ENCODE measurements around the gene PSMD1. TPM values are rescaled to one million over a fixed set of nuclear protein-coding genes. Genes with fewer than 3 reads are reported as not detected.

PSMD1 gene
- total RNA-seq = 10 to 100 TPM; 61.6 to 91.1 TPM
- 10 to 100 TPM; 30.1 to 50.4 TPM for polyA plus RNA-seq
- long read RNA-seq, donor 1, partial matches to known transcripts = 23 of 30 reads
- long read RNA-seq, donor 1, other reads (novel, unspliced or antisense) = 0 of 30 reads
- long read RNA-seq, donor 2, partial matches to known transcripts = 0 of 4 reads
- long read RNA-seq, donor 2, other reads (novel, unspliced or antisense) = 0 of 4 reads
- long read RNA-seq, donor 3, partial matches to known transcripts = 5 of 9 reads
- long read RNA-seq, donor 3, other reads (novel, unspliced or antisense) = 0 of 9 reads
- long read RNA-seq, donor 4, partial matches to known transcripts = 10 of 15 reads
- long read RNA-seq, donor 4, other reads (novel, unspliced or antisense) = 0 of 15 reads
- long read RNA-seq, donor 5, transcript PSMD1-212 (2 exons, 546 nt) = major isoform, 6 of 52 reads
- long read RNA-seq, donor 5, partial matches to known transcripts = 42 of 52 reads
- long read RNA-seq, donor 5, other reads (novel, unspliced or antisense) = 0 of 52 reads

GRCh38 chr2:231056453-231057416, at the start of gene PSMD1:
PSMD1 (plus strand) TSS chr2:231056867; CDS start chr2:231057026, 159 bp downstream.
- ATAC-seq (ENCODE audit: insufficient read depth, low FRiP score) (peak; percentile 94), DNase-seq (peak; percentile 95 to 98 (median 97))
- peak within 1 kb of the TSS; percentile 89 to 99 for H3K27ac ChIP-seq (ENCODE audit: low read depth in 1 of 2, low read length in 1 of 2)
- peak within 1 kb of the TSS; percentile 100 for H3K4me3 ChIP-seq
- peaks cover 2 to 22% (median 13%) of the 10 kb centered on the region in 5 donors for H3K4me1 ChIP-seq (ENCODE audit: control insufficient read depth in 5 of 5, insufficient read depth in 5 of 5, low read length in 5 of 5)
- 0% methylated on average over 69 to 73 of the region's 73 CpGs for WGBS, 2 donors
- peak within 1 kb of the TSS; percentile 76 to 88 for H3K9ac ChIP-seq (ENCODE audit: insufficient read depth in 1 of 2, low read length in 2 of 2)
- peak; percentile 92 for TF ChIP-seq CTCF (IDR thresholded peaks at IDR 0.05; ENCODE audit: control extremely low read depth, extremely low read depth)
- no peaks in the 10 kb centered on the region for H3K27me3 ChIP-seq (ENCODE audit: control insufficient read depth in 3 of 3, insufficient read depth in 3 of 3, low read length in 2 of 3)
- no peaks in the 10 kb centered on the region for H3K9me3 ChIP-seq (ENCODE audit: control insufficient read depth in 4 of 4, insufficient read depth in 3 of 4, low read length in 3 of 4)
- H3K36me3 ChIP-seq (ENCODE audit: control insufficient read depth in 4 of 4, insufficient read depth in 4 of 4, low read length in 4 of 4) = peaks cover 0 to 6% (median 2%) of the 10 kb centered on the region in 4 donors

GRCh38 chr2:231007286-231008098, 49.2 kb upstream of the PSMD1 start:
- H3K27ac ChIP-seq (ENCODE audit: low read depth in 1 of 2, low read length in 1 of 2) = no peak overlapping the region
- H3K4me3 ChIP-seq = no peak overlapping the region
- DNase-seq = no peak
- no peaks in the 10 kb centered on the region for H3K9me3 ChIP-seq (ENCODE audit: control insufficient read depth in 4 of 4, insufficient read depth in 3 of 4, low read length in 3 of 4)
- ATAC-seq (ENCODE audit: insufficient read depth, low FRiP score) = no peak
- no peak overlapping the region for H3K9ac ChIP-seq (ENCODE audit: insufficient read depth in 1 of 2, low read length in 2 of 2)
- 74 to 84% methylated on average over 10 of the region's 10 CpGs for WGBS, 2 donors
- no peaks in the 10 kb centered on the region for H3K36me3 ChIP-seq (ENCODE audit: control insufficient read depth in 4 of 4, insufficient read depth in 4 of 4, low read length in 4 of 4)
- peaks cover 0 to 4% (median 2%) of the 10 kb centered on the region in 3 donors for H3K27me3 ChIP-seq (ENCODE audit: control insufficient read depth in 3 of 3, insufficient read depth in 3 of 3, low read length in 2 of 3)
- no peaks in the 10 kb centered on the region for H3K4me1 ChIP-seq (ENCODE audit: control insufficient read depth in 5 of 5, insufficient read depth in 5 of 5, low read length in 5 of 5)
- TF ChIP-seq CTCF (IDR thresholded peaks at IDR 0.05; ENCODE audit: control extremely low read depth, extremely low read depth) = no peak

- no peak for DNase-seq
- H3K9me3 ChIP-seq (ENCODE audit: control insufficient read depth in 4 of 4, insufficient read depth in 3 of 4, low read length in 3 of 4) = no peaks in the 10 kb centered on the region
- peaks cover 0 to 2% (median under 1%) of the 10 kb centered on the region in 3 donors for H3K27me3 ChIP-seq (ENCODE audit: control insufficient read depth in 3 of 3, insufficient read depth in 3 of 3, low read length in 2 of 3)
- no peaks in the 10 kb centered on the region for H3K36me3 ChIP-seq (ENCODE audit: control insufficient read depth in 4 of 4, insufficient read depth in 4 of 4, low read length in 4 of 4)
- no peak overlapping the region for H3K9ac ChIP-seq (ENCODE audit: insufficient read depth in 1 of 2, low read length in 2 of 2)
- H3K4me1 ChIP-seq (ENCODE audit: control insufficient read depth in 5 of 5, insufficient read depth in 5 of 5, low read length in 5 of 5) = no peaks in the 10 kb centered on the region
- ATAC-seq (ENCODE audit: insufficient read depth, low FRiP score) = no peak
- WGBS, 2 donors = 91 to 95% methylated on average over 6 of the region's 6 CpGs
- H3K27ac ChIP-seq (ENCODE audit: low read depth in 1 of 2, low read length in 1 of 2) = no peak overlapping the region
- no peak for TF ChIP-seq CTCF (IDR thresholded peaks at IDR 0.05; ENCODE audit: control extremely low read depth, extremely low read depth)
- no peak overlapping the region for H3K4me3 ChIP-seq
These were observed 48.5 kb upstream of the PSMD1 start for GRCh38 chr2:231008131-231008530.

Measured in lung (tissue), 16 donors.